Mammary epithelial cell (primary cell): ENCODE data around the gene PPP1R7.

ENCODE experiments used
- CTCF ChIP-seq, 2 donors: IDR thresholded peaks in 1 of 2; conservative IDR thresholded peaks in 1 of 2; 2 replicates each; pipeline ENCODE4 v1.5.1; 2011 to 2012; ENCODE audit warnings: inconsistent platforms in 2 of 2, low read length in 2 of 2, mild to moderate bottlenecking in 2 of 2, control low read depth in 1 of 2, low read depth in 1 of 2; ENCODE audit not compliant: insufficient read depth in 1 of 2; ENCODE audit errors: extremely low read depth in 1 of 2
- EZH2 ChIP-seq: IDR thresholded peaks from 2 replicates; pipeline ENCODE4 v1.6.1; 2012; ENCODE audit warnings: low read length, inconsistent platforms, borderline replicate concordance

- no peak for TF ChIP-seq CTCF (conservative IDR thresholded peaks at IDR 0.05 in 1 of 2, IDR thresholded peaks at IDR 0.05 in 1 of 2; ENCODE audit: extremely low read depth in 1 of 2, insufficient read depth in 1 of 2, low read depth in 1 of 2, low read length in 2 of 2)
- no peak for TF ChIP-seq EZH2
Measured at GRCh38 chr2:241219030-241219382, 68.7 kb downstream of the PPP1R7 start.
